Parathyroid adenoma (tissue), 2 donors: ENCODE results near the gene ZNF324.
A peak's percentile ranks its signal among the peaks of the same experiment; 100 is the strongest.
"Not testable (repeated sequence)": the region's sequence is repeated elsewhere in the genome, so short reads cannot be mapped to it uniquely, and the experiment has no call there.

Experiments used
- H2AFZ ChIP-seq: fragments of 300-600 bp; sonication (generic); one replicate; pipeline ENCODE4 v1.7.0; 2017; ENCODE audit warnings: antibody characterized with exemption, mild to moderate bottlenecking
- H3K27ac ChIP-seq: fragments of 300-600 bp; sonication (generic); one replicate; pipeline ENCODE4 v1.7.0; 2017
- H3K27me3 ChIP-seq: fragments of 300-600 bp; sonication (generic); one replicate; pipeline ENCODE4 v1.7.0; 2017; ENCODE audit warnings: low read length; ENCODE audit not compliant: control insufficient read depth, insufficient read depth
- H3K36me3 ChIP-seq: fragments of 300-600 bp; sonication (generic); one replicate; pipeline ENCODE4 v1.7.0; 2017; ENCODE audit warnings: low read length; ENCODE audit not compliant: control insufficient read depth, insufficient read depth
- H3K4me1 ChIP-seq: fragments of 300-600 bp; sonication (generic); one replicate; pipeline ENCODE4 v1.7.0; 2017; ENCODE audit warnings: control low read depth
- H3K4me2 ChIP-seq: fragments of 300-600 bp; sonication (generic); one replicate; pipeline ENCODE4 v1.7.0; 2017; ENCODE audit warnings: low read length
- H3K4me3 ChIP-seq: fragments of 300-600 bp; sonication (generic); one replicate; pipeline ENCODE4 v1.7.0; 2017; ENCODE audit warnings: low read depth, low read length
- H3K79me2 ChIP-seq: fragments of 300-600 bp; sonication (generic); one replicate; pipeline ENCODE4 v1.7.0; 2017; ENCODE audit warnings: control low read depth
- H3K9ac ChIP-seq: fragments of 300-600 bp; sonication (generic); one replicate; pipeline ENCODE4 v1.7.0; 2017; ENCODE audit warnings: mild to moderate bottlenecking
- H3K9me3 ChIP-seq: fragments of 300-600 bp; sonication (generic); one replicate; pipeline ENCODE4 v1.7.0; 2017; ENCODE audit warnings: low read length; ENCODE audit not compliant: control insufficient read depth
- CTCF ChIP-seq: fragments of 300-600 bp; sonication (generic); IDR thresholded peaks from one replicate; pipeline ENCODE4 v1.7.0; 2017; ENCODE audit warnings: antibody characterized with exemption, mild to moderate bottlenecking
- donor health status: primary hyperparathyroidism.

The ZNF324 gene

GRCh38 chr19:58499021-58499927 is 32.4 kb downstream of the ZNF324 start:
- H3K36me3 ChIP-seq, result no peaks in the 10 kb centered on the region
- peak; percentile 28 for TF ChIP-seq CTCF

GRCh38 chr19:58500242-58500641 is 33.4 kb downstream of the ZNF324 start:
- Histone ChIP-seq H3K36me3 (no peaks in the 10 kb centered on the region), H3K27ac (no peak overlapping the region), H3K9me3 (no peaks in the 10 kb centered on the region), H3K79me2 (no peaks in the 10 kb centered on the region), H3K4me1 (peaks cover 11% of the 10 kb centered on the region), H2AFZ (peak overlapping the region; percentile 88), H3K4me3 (peak overlapping the region; percentile 64), H3K9ac (no peak overlapping the region), H3K4me2 (peak overlapping the region; percentile 66), H3K27me3 (no peaks in the 10 kb centered on the region)
- no peak for TF ChIP-seq CTCF

More at GRCh38 chr19:58499021-58499927, 32.4 kb downstream of the ZNF324 start:
- Histone ChIP-seq H3K9me3 (no peaks in the 10 kb centered on the region), H3K4me2 (peak overlapping the region; percentile 88), H3K27ac (peak overlapping the region; percentile 66), H3K9ac (peak overlapping the region; percentile 1), H3K4me1 (peaks cover 11% of the 10 kb centered on the region), H3K4me3 (peak overlapping the region; percentile 64), H2AFZ (peak overlapping the region; percentile 88), H3K27me3 (no peaks in the 10 kb centered on the region), H3K79me2 (no peaks in the 10 kb centered on the region)

- not testable (repeated sequence) for H2AFZ ChIP-seq, H3K9me3 ChIP-seq, H3K4me1 ChIP-seq, H3K27me3 ChIP-seq, H3K36me3 ChIP-seq, H3K79me2 ChIP-seq, H3K9ac ChIP-seq, H3K27ac ChIP-seq, H3K4me3 ChIP-seq, H3K4me2 ChIP-seq
Observed at GRCh38 chr19:58507602-58508223, 40.8 kb downstream of the ZNF324 start.

GRCh38 chr19:58509731-58510083 is 42.8 kb downstream of the ZNF324 start:
- Histone ChIP-seq H3K79me2 (peaks cover 4% of the 10 kb centered on the region), H3K27ac (no peak overlapping the region), H3K9me3 (no peaks in the 10 kb centered on the region), H3K4me3 (no peak overlapping the region), H3K36me3 (no peaks in the 10 kb centered on the region), H3K9ac (no peak overlapping the region), H2AFZ (no peak overlapping the region), H3K4me2 (no peak overlapping the region), H3K4me1 (peaks cover 4% of the 10 kb centered on the region), H3K27me3 (no peaks in the 10 kb centered on the region)
- no peak for TF ChIP-seq CTCF

- Histone ChIP-seq H3K27ac (no peak overlapping the region), H3K4me1 (peaks cover 5% of the 10 kb centered on the region), H3K9me3 (no peaks in the 10 kb centered on the region), H3K4me3 (no peak overlapping the region), H2AFZ (no peak overlapping the region), H3K4me2 (no peak overlapping the region), H3K79me2 (peaks cover 8% of the 10 kb centered on the region), H3K9ac (no peak overlapping the region), H3K36me3 (no peaks in the 10 kb centered on the region), H3K27me3 (no peaks in the 10 kb centered on the region)
- TF ChIP-seq CTCF, result no peak
Observed at GRCh38 chr19:58510084-58510862, 43.4 kb downstream of the ZNF324 start.
